Neuronal stem cell (in vitro differentiated cells): ENCODE measurements around the gene SPIN1.
"Not testable (repeated sequence)": the region's sequence is repeated elsewhere in the genome, so short reads cannot be mapped to it uniquely, and the experiment has no call there.

Experiments
- DNase-seq: peaks from one replicate; pipeline ENCODE4 v3.0.0-alpha.2; 2013; ENCODE audit warnings: low spot score
- H2AFZ ChIP-seq: one replicate; pipeline ENCODE4 v1.6.1; 2013; ENCODE audit warnings: mild to moderate bottlenecking, low read length, inconsistent platforms
- H2AK5ac ChIP-seq: 2 replicates; pipeline ENCODE4 v1.6.1; 2013; ENCODE audit warnings: low read depth, mild to moderate bottlenecking, inconsistent platforms, low read length, moderate library complexity, mixed read lengths
- H2BK120ac ChIP-seq: 2 replicates; pipeline ENCODE4 v1.6.1; 2013; ENCODE audit warnings: low read depth, mild to moderate bottlenecking, inconsistent platforms, low read length, moderate library complexity, mixed read lengths
- H2BK12ac ChIP-seq: one replicate; pipeline ENCODE4 v1.6.1; 2013; ENCODE audit warnings: low read length, inconsistent platforms
- H2BK15ac ChIP-seq: 2 replicates; pipeline ENCODE4 v1.6.1; 2013; ENCODE audit warnings: mild to moderate bottlenecking, low read length, inconsistent platforms, mixed read lengths
- H2BK5ac ChIP-seq: one replicate; pipeline ENCODE4 v1.6.1; 2013; ENCODE audit warnings: inconsistent platforms, mild to moderate bottlenecking, low read length, moderate library complexity
- H3K14ac ChIP-seq: one replicate; pipeline ENCODE4 v1.6.1; 2013; ENCODE audit warnings: low read length, inconsistent platforms
- H3K18ac ChIP-seq: 2 replicates; pipeline ENCODE4 v1.6.1; 2013; ENCODE audit warnings: low read length, inconsistent platforms
- H3K23ac ChIP-seq: 2 replicates; pipeline ENCODE4 v1.6.1; 2013; ENCODE audit warnings: low read depth, mild to moderate bottlenecking, mixed read lengths, low read length, inconsistent platforms; ENCODE audit not compliant: poor library complexity
- H3K27ac ChIP-seq: replicated peaks from 3 replicates; pipeline ENCODE4 v1.5.1; 2013; ENCODE audit warnings: low read length, inconsistent platforms
- H3K27me3 ChIP-seq, 3 experiments: 2 replicates each; pipeline ENCODE4 v1.6.1; 2013; ENCODE audit warnings: low read length in 3 of 3, mild to moderate bottlenecking in 2 of 3, inconsistent platforms in 1 of 3, low read depth in 1 of 3, mixed read lengths in 1 of 3, moderate library complexity in 1 of 3; ENCODE audit not compliant: control insufficient read depth in 3 of 3, insufficient read depth in 3 of 3
- H3K36me3 ChIP-seq, 2 donors: replicated peaks in 1 of 2; 2 replicates each; pipeline ENCODE4 v1.6.1; 2013; ENCODE audit warnings: low read length in 2 of 2; ENCODE audit not compliant: control insufficient read depth in 2 of 2, insufficient read depth in 2 of 2
- H3K4ac ChIP-seq: 2 replicates; pipeline ENCODE4 v1.6.1; 2013; ENCODE audit warnings: inconsistent platforms, mild to moderate bottlenecking, low read length, moderate library complexity
- H3K4me1 ChIP-seq, 2 donors: 1 replicate in 1 of 2; 2 replicates in 1 of 2; pipeline ENCODE4 v1.6.1; 2013; ENCODE audit warnings: low read length in 2 of 2, low read depth in 1 of 2; ENCODE audit not compliant: control insufficient read depth in 2 of 2, insufficient read depth in 1 of 2
- H3K4me2 ChIP-seq: one replicate; pipeline ENCODE4 v1.6.1; 2013; ENCODE audit warnings: mild to moderate bottlenecking, low read length, inconsistent platforms; ENCODE audit not compliant: insufficient read depth, poor library complexity, severe bottlenecking
- H3K4me3 ChIP-seq, 2 donors: 2 replicates each; pipeline ENCODE4 v1.5.1; 2013; ENCODE audit warnings: low read length in 2 of 2, mild to moderate bottlenecking in 2 of 2, inconsistent platforms in 1 of 2, moderate library complexity in 1 of 2
- H3K79me1 ChIP-seq: one replicate; pipeline ENCODE4 v1.6.1; 2013; ENCODE audit warnings: low read depth, mild to moderate bottlenecking, inconsistent platforms, low read length, moderate library complexity
- H3K9ac ChIP-seq: one replicate; pipeline ENCODE4 v1.6.1; 2013; ENCODE audit warnings: mild to moderate bottlenecking, low read depth, low read length, inconsistent platforms; ENCODE audit not compliant: poor library complexity
- H3K9me3 ChIP-seq, 2 donors: replicated peaks in 1 of 2; 2 replicates each; pipeline versions ENCODE3 to v1.6.1; 2013; ENCODE audit warnings: low read length in 2 of 2, mild to moderate bottlenecking in 2 of 2, inconsistent platforms in 1 of 2, low read depth in 1 of 2, mixed read lengths in 1 of 2, moderate library complexity in 1 of 2; ENCODE audit not compliant: control insufficient read depth in 2 of 2, insufficient read depth in 1 of 2
- H4K8ac ChIP-seq: one replicate; pipeline ENCODE4 v1.6.1; 2013; ENCODE audit warnings: low read depth, mild to moderate bottlenecking, inconsistent platforms, low read length, moderate library complexity
- H4K91ac ChIP-seq: one replicate; pipeline ENCODE4 v1.6.1; 2013; ENCODE audit warnings: low read length, low read depth, mild to moderate bottlenecking, inconsistent platforms; ENCODE audit not compliant: poor library complexity
- WGBS, 2 donors: extraction: QIAGEN DNeasy Blood & Tissue Kit; methylation state at CpG; one replicate each; pipeline ENCODE4 v1.1.7; 2013; ENCODE audit warnings: missing lambda C conversion rate in 2 of 2, mixed read lengths in 1 of 2; ENCODE audit not compliant: insufficient read length in 2 of 2, insufficient replicate concordance in 1 of 2; ENCODE audit errors: extremely low coverage in 2 of 2; 5-methylcytosine and 5-hydroxymethylcytosine counted together

Gene SPIN1

DNA sequence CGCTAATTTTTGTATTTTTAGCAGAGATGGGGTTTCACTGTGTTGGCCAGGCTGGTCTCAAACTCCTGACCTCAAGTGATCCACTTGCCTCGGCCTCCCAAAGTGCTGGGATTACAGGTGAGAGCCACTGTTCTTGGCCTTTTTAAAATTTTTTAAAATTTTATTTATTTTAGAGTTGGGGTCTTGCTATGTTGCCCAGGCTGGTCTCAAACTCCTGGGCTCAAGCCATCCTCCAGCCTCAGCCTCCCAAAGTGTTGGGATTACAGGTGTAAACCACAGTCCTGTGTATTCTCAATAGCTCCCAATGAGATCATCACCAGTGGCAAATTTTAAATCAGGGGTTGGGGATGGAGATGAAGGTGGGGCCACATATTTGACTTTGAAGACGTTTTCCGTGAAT, 2.1 kb upstream of the SPIN1 start:
- not testable (repeated sequence) for H3K79me1 ChIP-seq, H3K23ac ChIP-seq, H2AK5ac ChIP-seq, H2BK15ac ChIP-seq, H3K4ac ChIP-seq, H2AFZ ChIP-seq, H3K4me3 ChIP-seq, H2BK12ac ChIP-seq, H4K8ac ChIP-seq, H2BK5ac ChIP-seq, H2BK120ac ChIP-seq, H3K14ac ChIP-seq, DNase-seq, H3K9ac ChIP-seq, H3K9me3 ChIP-seq, H3K4me2 ChIP-seq, H3K27ac ChIP-seq, H3K4me1 ChIP-seq, H3K18ac ChIP-seq, H4K91ac ChIP-seq, H3K36me3 ChIP-seq
- peaks cover 0 to 10% (median 0%) of the 10 kb centered on the region in 3 experiments for H3K27me3 ChIP-seq
- WGBS, 2 donors = no CpG with 5 or more reads among the region's 4 CpGs

DNA sequence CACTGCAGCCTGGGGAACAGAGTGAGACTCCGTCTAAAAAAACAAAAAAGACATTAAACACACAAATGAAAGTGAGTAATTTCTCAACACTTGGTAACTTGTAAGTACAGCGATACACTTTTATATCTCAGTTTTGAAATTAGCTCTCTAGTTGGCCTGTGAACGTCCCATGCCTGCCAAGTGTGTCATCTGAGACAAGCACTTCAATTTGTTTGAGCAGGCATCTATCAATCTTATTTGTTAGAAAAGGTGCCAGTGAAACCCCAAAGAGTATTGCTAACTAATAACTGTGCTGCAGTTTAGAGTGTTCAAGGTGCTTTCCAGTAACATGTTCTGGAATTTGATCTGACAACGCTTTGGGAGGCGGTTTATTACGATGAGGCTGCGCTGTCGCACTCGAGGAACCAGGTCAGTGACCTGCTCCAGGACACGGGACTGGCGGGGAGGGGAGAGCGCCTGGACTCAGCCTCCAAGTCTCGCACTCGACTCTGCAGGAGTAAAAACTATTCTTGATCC, 1.1 kb upstream of the SPIN1 start:
- Histone ChIP-seq H2BK5ac (no peak overlapping the region), H2BK120ac (no peak overlapping the region), H2AK5ac (no peak overlapping the region), H3K23ac (no peak overlapping the region), H3K4me3 (peak overlapping the region; percentile 56 to 96), H3K79me1 (no peaks in the 10 kb centered on the region), H3K9ac (no peak overlapping the region), H4K8ac (no peak overlapping the region), H3K14ac (no peak overlapping the region), H3K9me3 (peaks cover 0 to 3% of the 10 kb centered on the region in 2 donors), H2BK15ac (no peak overlapping the region), H3K4ac (no peak overlapping the region), H3K18ac (no peak overlapping the region), H3K4me2 (peak overlapping the region; percentile 72), H2BK12ac (no peak overlapping the region), H3K4me1 (no peaks in the 10 kb centered on the region), H4K91ac (no peak overlapping the region), H3K27ac (no peak overlapping the region), H2AFZ (peak overlapping the region; percentile 100), H3K36me3 (peaks cover 3 to 18% of the 10 kb centered on the region in 2 donors), H3K27me3 (peaks cover 0 to 10% (median 0%) of the 10 kb centered on the region in 3 experiments)
- WGBS, 2 donors = no CpG with 5 or more reads among the region's 14 CpGs
- DNase-seq = no peak

- peak overlapping the region; percentile 99 for H3K23ac ChIP-seq
- H3K4me2 ChIP-seq = peak overlapping the region; percentile 72
- no peak overlapping the region for H4K91ac ChIP-seq
- no peak overlapping the region for H3K27ac ChIP-seq
- DNase-seq = no peak
- peak overlapping the region; percentile 76 for H3K18ac ChIP-seq
- peaks cover 0 to 3% of the 10 kb centered on the region in 2 donors for H3K9me3 ChIP-seq
- peaks cover 3 to 23% of the 10 kb centered on the region in 2 donors for H3K36me3 ChIP-seq
- peaks cover 2% of the 10 kb centered on the region for H3K79me1 ChIP-seq
- peak overlapping the region; percentile 100 for H2AFZ ChIP-seq
- peak overlapping the region; percentile 87 for H3K9ac ChIP-seq
- H2BK15ac ChIP-seq = no peak overlapping the region
- no peak overlapping the region for H2BK12ac ChIP-seq
- no CpG with 5 or more reads among the region's 40 CpGs for WGBS, 2 donors
- no peak overlapping the region for H3K4ac ChIP-seq
- no peaks in the 10 kb centered on the region for H3K4me1 ChIP-seq
- H4K8ac ChIP-seq = no peak overlapping the region
- no peak overlapping the region for H2BK5ac ChIP-seq
- no peak overlapping the region for H2BK120ac ChIP-seq
- peaks cover 0 to 10% (median 0%) of the 10 kb centered on the region in 3 experiments for H3K27me3 ChIP-seq
- H3K4me3 ChIP-seq = peak overlapping the region; percentile 56 to 96
- no peak overlapping the region for H3K14ac ChIP-seq
- H2AK5ac ChIP-seq = no peak overlapping the region
These were observed 567 bp upstream of the SPIN1 start for GRCh38 chr9:88387552-88388202.

GRCh38 chr9:88388886-88389605, 802 bp downstream of the SPIN1 start:
- Histone ChIP-seq H2BK120ac (no peak overlapping the region), H2AFZ (peak overlapping the region; percentile 87), H3K23ac (no peak overlapping the region), H3K9me3 (peaks cover 0 to 4% of the 10 kb centered on the region in 2 donors), H3K36me3 (peaks cover 3 to 26% of the 10 kb centered on the region in 2 donors), H3K14ac (no peak overlapping the region), H4K91ac (no peak overlapping the region), H3K4me3 (peak overlapping the region; percentile 56 to 87), H2BK5ac (peak overlapping the region; percentile 56), H3K18ac (peak overlapping the region; percentile 22), H3K79me1 (peaks cover 2% of the 10 kb centered on the region), H3K4me2 (peak overlapping the region; percentile 40), H3K9ac (peak overlapping the region; percentile 91), H3K4ac (no peak overlapping the region), H3K27me3 (peaks cover 0 to 10% (median 0%) of the 10 kb centered on the region in 3 experiments), H2BK15ac (no peak overlapping the region), H2BK12ac (no peak overlapping the region), H3K4me1 (no peaks in the 10 kb centered on the region), H4K8ac (no peak overlapping the region), H2AK5ac (no peak overlapping the region), H3K27ac (peak overlapping the region; percentile 34)
- peak; percentile 75 for DNase-seq
- no CpG with 5 or more reads among the region's 71 CpGs for WGBS, 2 donors
